ENCODE data around the gene SERINC5.
"Not testable (repeated sequence)": the region's sequence is repeated elsewhere in the genome, so short reads cannot be mapped to it uniquely, and the experiment has no call there.

Gene SERINC5

DNA sequence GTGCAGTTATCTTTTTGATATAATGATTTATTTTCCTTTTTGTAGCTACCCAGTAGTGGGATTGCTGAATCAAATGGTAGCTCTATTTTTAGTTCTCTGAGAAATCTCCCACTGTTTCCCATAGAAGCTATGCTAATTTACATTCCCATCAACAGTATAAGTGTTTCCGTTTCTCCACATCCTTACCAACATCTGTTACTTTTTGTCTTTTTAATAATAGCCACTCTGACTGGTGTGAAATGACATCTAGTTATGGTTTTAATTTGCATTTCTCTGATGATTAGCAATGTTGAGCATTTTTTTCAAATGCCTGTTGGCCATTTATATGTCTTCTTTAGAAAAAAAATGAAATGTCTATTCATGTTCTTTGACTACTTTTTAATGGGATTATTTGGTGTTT is 94.7 kb downstream of the SERINC5 start:
- Mint-ChIP-seq H3K27me3 (ENCODE audit: low read depth, poor library complexity) (peaks cover 4% of the 10 kb centered on the region), H3K36me3 (ENCODE audit: low read depth) (peaks cover 70% of the 10 kb centered on the region), H3K4me1 (peaks cover 56% of the 10 kb centered on the region), H3K4me3 (no peak overlapping the region), H3K9me3 (peaks cover 29% of the 10 kb centered on the region), H3K27ac (no peak overlapping the region)
- TF ChIP-seq, protein P1, sequence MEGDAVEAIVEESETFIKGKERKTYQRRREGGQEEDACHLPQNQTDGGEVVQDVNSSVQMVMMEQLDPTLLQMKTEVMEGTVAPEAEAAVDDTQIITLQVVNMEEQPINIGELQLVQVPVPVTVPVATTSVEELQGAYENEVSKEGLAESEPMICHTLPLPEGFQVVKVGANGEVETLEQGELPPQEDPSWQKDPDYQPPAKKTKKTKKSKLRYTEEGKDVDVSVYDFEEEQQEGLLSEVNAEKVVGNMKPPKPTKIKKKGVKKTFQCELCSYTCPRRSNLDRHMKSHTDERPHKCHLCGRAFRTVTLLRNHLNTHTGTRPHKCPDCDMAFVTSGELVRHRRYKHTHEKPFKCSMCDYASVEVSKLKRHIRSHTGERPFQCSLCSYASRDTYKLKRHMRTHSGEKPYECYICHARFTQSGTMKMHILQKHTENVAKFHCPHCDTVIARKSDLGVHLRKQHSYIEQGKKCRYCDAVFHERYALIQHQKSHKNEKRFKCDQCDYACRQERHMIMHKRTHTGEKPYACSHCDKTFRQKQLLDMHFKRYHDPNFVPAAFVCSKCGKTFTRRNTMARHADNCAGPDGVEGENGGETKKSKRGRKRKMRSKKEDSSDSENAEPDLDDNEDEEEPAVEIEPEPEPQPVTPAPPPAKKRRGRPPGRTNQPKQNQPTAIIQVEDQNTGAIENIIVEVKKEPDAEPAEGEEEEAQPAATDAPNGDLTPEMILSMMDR (IDR thresholded peaks at IDR 0.05), result no peak
- no peak for DNase-seq

DNA sequence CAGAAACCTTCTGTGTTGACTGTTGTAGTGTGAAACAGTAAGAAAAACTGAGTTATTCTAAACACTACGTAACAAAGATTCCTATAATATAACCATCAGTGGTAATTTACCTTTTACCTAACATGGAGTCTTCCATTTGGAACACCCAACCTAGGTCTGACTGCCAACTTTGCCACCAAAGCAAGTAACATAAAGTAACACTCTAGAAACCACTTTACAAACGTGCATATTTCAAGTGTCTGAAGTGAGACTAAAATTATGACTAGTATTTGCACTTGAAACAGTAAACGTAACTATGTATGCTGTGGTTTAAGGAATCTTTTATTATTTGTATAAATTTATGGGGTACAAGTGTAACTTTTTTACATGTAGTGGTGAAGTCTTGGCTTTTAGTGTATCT is 95.6 kb downstream of the SERINC5 start:
- TF ChIP-seq, protein P1 (IDR thresholded peaks at IDR 0.05), result no peak
- no peak overlapping the region for H3K4me3 Mint-ChIP-seq
- peaks cover 4% of the 10 kb centered on the region for H3K27me3 Mint-ChIP-seq (ENCODE audit: low read depth, poor library complexity)
- no peak for DNase-seq
- H3K27ac Mint-ChIP-seq, result no peak overlapping the region
- peaks cover 29% of the 10 kb centered on the region for H3K9me3 Mint-ChIP-seq
- H3K36me3 Mint-ChIP-seq (ENCODE audit: low read depth), result peaks cover 69% of the 10 kb centered on the region
- peaks cover 56% of the 10 kb centered on the region for H3K4me1 Mint-ChIP-seq

DNA sequence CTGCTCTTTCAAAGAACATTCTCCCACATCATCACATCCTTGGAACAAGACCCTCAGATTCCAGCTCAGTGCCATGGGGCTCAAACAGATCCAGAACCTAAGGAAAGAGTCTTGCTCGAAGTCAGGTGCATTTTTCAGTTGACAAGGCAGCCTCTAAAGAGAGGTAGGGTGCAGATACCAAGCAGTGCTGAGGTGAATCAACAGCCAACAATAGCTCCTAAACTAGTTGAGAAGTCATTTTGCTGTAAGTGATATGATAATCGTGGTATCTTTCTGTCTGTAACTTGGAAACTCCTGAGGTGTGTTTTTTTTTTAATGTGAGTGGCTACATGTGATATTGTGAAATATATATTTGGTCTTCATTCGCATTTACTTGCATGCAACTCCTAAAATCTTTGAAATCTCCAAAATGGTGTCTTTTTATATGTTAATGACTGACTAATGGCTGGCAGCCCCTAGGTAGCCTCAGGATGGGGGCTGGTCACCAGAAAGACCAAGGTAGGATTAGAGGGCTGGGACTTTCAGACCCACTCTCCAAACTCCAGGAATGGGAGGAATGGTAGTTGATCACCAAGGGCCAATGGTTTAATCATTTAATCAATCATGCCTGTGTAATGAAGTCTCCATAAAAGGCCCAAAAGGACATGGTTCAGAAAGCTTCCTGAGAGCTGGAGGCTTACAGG is 96.6 kb downstream of the SERINC5 start:
- DNase-seq, result no peak
- Mint-ChIP-seq H3K27me3 (ENCODE audit: low read depth, poor library complexity) (peaks cover 4% of the 10 kb centered on the region), H3K9me3 (peaks cover 29% of the 10 kb centered on the region), H3K36me3 (ENCODE audit: low read depth) (peaks cover 68% of the 10 kb centered on the region), H3K27ac (peak overlapping the region; percentile 86), H3K4me1 (peaks cover 56% of the 10 kb centered on the region), H3K4me3 (no peak overlapping the region)
- TF ChIP-seq, protein P1 (IDR thresholded peaks at IDR 0.05), result no peak

DNA sequence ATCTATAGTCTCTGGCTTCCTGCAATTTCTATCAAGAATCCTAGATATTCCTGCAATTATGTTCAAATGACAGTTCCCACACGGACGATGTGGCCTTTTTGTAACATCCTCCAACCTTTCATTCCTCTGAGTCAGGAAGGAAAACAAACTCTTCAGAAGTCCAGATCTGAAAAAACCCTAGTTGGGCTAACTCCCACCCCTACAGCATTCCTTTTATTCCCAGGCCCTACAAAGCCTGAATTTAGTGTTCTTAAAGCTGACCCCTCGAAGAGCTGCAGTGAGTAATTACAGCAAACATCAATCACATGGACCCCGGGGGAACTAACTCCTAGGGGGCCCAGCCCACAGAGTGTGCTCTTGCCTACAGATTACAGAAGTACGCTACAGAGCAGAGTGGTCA is 99.7 kb downstream of the SERINC5 start:
- Mint-ChIP-seq H3K9me3 (peaks cover 1% of the 10 kb centered on the region), H3K4me3 (peak overlapping the region; percentile 41), H3K4me1 (peaks cover 75% of the 10 kb centered on the region), H3K27me3 (ENCODE audit: low read depth, poor library complexity) (no peaks in the 10 kb centered on the region), H3K27ac (peak overlapping the region; percentile 94), H3K36me3 (ENCODE audit: low read depth) (peaks cover 54% of the 10 kb centered on the region)
- DNase-seq, result peak; percentile 53
- TF ChIP-seq, protein P1 (IDR thresholded peaks at IDR 0.05), result no peak

DNA sequence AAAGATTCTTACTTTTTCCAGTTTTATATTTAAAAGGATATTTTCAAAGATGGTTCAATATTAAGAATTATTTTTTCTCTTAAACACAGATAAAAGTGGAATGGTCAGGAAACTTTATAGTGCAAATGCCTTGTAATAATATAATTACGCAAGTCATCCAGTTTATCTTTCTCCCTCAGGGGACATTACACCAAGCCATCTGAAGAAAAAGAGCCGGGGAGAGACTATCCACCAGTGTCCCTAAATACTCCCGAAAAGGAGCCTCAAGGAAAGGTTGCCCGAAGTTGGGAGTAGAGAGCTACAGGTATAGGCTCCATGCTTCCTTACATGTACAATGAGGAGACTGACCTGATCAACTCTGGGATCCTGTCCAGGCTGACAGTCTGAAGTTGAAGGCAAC is 101.1 kb downstream of the SERINC5 start:
- H3K27ac Mint-ChIP-seq, result peak overlapping the region; percentile 94

DNA sequence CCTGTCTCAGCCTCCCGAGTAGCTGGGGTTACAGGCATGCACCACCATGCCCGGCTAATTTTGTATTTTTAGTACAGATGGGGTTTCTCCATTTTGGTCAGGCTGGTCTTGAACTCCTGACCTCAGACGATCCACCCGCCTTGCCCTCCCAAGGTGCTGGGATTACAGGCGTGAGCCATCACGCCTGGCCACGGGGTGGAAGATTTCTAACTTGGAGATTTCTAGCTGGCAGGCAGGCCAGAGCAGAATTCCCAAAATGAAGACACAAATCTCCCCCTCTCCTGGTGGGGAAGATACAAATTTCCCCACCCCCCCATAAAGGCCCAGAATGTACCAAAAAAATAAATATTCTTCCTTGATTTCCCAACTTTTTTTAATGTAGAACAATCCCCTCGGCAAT is 101.6 kb downstream of the SERINC5 start:
- Mint-ChIP-seq H3K36me3 (ENCODE audit: low read depth) (peaks cover 51% of the 10 kb centered on the region), H3K4me1 (peaks cover 82% of the 10 kb centered on the region), H3K27ac (peak overlapping the region; percentile 94)
- not testable (repeated sequence) for H3K27me3 Mint-ChIP-seq (ENCODE audit: low read depth, poor library complexity); H3K9me3 Mint-ChIP-seq; DNase-seq; H3K4me3 Mint-ChIP-seq

More for the DNA sequence above, 101.1 kb downstream of the SERINC5 start:
- H3K9me3 Mint-ChIP-seq, result no peaks in the 10 kb centered on the region
- H3K4me1 Mint-ChIP-seq, result peaks cover 85% of the 10 kb centered on the region
- TF ChIP-seq, protein P1 (IDR thresholded peaks at IDR 0.05), result no peak
- H3K4me3 Mint-ChIP-seq, result no peak overlapping the region
- DNase-seq, result no peak
- no peaks in the 10 kb centered on the region for H3K27me3 Mint-ChIP-seq (ENCODE audit: low read depth, poor library complexity)
- peaks cover 53% of the 10 kb centered on the region for H3K36me3 Mint-ChIP-seq (ENCODE audit: low read depth)
